ENCODE measurements around the gene DGKD.

DNA sequence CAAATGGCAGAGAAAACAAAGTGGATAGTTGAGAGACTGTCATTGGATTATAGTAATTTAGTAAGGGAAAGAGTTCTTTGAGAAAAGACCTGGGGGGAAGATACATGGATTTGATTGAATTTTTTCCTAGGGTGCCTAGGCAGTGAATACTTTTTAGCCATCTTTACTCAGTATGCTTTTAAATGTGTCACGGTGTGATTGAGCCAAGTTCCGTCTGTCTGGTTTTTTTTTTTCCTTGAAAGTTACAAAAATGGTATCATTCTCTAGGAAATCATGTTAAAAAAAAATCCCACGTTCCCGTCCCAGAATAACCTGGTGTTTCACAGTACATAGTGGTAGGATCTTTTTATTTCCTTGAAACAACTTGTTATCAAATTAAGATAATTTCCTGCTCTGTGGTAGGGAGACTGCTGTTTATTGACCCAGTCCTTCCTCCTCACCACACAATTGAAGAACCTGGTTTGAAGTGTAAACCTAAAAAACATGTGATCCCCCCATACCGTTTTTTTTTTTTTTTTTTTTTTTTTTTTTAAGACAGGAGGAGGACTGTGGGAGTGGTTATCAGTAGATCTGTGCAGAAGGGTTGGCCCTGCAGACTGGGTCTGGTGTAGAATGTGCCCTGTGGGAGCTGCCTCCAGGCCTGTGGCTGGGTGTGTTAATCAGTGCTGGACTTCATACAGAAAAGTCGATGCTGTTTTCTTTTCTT is 55.1 kb downstream of the DGKD start:
- TF ChIP-seq, protein P1, sequence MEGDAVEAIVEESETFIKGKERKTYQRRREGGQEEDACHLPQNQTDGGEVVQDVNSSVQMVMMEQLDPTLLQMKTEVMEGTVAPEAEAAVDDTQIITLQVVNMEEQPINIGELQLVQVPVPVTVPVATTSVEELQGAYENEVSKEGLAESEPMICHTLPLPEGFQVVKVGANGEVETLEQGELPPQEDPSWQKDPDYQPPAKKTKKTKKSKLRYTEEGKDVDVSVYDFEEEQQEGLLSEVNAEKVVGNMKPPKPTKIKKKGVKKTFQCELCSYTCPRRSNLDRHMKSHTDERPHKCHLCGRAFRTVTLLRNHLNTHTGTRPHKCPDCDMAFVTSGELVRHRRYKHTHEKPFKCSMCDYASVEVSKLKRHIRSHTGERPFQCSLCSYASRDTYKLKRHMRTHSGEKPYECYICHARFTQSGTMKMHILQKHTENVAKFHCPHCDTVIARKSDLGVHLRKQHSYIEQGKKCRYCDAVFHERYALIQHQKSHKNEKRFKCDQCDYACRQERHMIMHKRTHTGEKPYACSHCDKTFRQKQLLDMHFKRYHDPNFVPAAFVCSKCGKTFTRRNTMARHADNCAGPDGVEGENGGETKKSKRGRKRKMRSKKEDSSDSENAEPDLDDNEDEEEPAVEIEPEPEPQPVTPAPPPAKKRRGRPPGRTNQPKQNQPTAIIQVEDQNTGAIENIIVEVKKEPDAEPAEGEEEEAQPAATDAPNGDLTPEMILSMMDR (IDR thresholded peaks at IDR 0.05): no peak
- no peak for TF ChIP-seq POLR2A (IDR thresholded peaks at IDR 0.05)

Measured in suprapubic skin (tissue), 3 donors.